ENCODE results near the gene CRAT.

CRAT gene

DNA sequence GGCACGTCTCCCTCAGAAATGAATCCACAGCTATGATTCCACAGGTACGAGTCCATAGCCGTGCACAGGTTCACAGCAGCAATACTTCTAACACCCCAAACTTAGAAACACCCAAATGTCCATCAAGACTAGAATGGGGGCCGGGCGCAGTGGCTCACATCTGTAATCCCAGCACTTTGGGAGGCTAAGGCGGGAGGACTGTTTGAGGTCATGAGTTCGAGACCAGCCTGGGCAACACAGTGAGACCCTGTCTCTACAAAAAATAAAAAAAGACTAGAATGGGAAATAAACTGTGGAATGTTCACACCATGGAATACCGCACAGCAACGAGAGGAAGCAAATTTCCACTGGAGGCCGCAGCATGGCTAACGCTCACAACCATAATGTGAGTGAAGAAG, 34.0 kb downstream of the CRAT start:
- TF ChIP-seq, protein P1, sequence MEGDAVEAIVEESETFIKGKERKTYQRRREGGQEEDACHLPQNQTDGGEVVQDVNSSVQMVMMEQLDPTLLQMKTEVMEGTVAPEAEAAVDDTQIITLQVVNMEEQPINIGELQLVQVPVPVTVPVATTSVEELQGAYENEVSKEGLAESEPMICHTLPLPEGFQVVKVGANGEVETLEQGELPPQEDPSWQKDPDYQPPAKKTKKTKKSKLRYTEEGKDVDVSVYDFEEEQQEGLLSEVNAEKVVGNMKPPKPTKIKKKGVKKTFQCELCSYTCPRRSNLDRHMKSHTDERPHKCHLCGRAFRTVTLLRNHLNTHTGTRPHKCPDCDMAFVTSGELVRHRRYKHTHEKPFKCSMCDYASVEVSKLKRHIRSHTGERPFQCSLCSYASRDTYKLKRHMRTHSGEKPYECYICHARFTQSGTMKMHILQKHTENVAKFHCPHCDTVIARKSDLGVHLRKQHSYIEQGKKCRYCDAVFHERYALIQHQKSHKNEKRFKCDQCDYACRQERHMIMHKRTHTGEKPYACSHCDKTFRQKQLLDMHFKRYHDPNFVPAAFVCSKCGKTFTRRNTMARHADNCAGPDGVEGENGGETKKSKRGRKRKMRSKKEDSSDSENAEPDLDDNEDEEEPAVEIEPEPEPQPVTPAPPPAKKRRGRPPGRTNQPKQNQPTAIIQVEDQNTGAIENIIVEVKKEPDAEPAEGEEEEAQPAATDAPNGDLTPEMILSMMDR (IDR thresholded peaks at IDR 0.05; ENCODE audit: borderline replicate concordance, insufficient read depth, low read depth, low read length), result no peak
- H3K4me3 ChIP-seq (ENCODE audit: low read depth, low read length), result no peak overlapping the region

DNA sequence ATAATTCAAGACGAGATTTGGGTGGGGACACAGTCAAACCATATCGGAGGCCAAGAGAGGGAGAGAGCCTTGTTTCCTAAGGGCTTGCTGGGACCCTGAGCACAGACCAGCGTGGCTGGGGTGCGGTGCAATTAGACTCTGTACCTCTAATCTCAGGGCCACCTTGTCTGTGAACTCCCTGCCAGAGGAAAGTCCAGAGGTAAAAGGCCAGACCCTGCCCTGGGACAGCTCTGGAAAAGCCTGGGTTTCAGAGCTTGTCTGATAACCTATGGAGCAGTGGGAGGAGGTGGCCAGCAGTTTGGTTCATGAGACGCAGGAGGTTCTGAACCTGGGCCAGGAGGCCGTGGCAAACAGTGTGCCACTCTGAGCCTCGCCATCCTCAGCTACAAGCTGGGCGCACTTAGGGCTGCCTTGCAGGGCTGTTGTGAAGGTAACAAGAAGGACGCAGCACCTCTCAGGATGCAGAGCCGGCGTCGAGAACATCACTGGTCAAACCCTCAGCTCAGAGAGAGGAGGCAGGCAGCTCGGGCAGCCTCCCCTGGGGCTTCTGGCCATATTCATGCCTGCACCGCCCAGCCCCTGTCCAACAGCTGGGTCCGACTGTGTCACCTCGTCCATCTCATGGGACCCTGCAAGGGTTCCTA, 34.5 kb downstream of the CRAT start:
- TF ChIP-seq, protein P1 (IDR thresholded peaks at IDR 0.05; ENCODE audit: borderline replicate concordance, insufficient read depth, low read depth, low read length), result no peak
- H3K4me3 ChIP-seq (ENCODE audit: low read depth, low read length), result no peak overlapping the region

- H3K4me3 ChIP-seq (ENCODE audit: low read depth, low read length), result no peak overlapping the region
- TF ChIP-seq, protein P1 (IDR thresholded peaks at IDR 0.05; ENCODE audit: borderline replicate concordance, insufficient read depth, low read depth, low read length), result no peak
These were observed 36.5 kb downstream of the CRAT start for GRCh38 chr9:129074106-129074505.

DNA sequence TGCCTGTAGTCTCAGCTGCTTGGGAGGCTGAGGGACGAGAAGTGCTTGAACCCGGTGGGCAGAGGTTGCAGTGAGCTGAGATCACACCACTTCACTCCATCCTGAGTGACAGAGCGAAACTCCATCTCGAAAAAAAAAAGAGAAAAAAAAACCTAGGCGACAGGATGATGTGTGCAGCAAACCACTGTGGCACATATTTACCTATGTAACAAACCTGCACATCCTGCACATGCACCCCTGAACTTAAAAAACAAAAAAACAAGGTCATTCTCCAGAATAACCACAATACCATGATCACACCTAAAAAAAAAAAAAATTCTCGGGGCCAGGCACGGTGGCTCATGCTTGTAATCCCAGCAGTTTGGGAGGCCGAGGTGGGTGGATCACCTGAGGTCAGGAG, 37.2 kb downstream of the CRAT start:
- H3K4me3 ChIP-seq (ENCODE audit: low read depth, low read length), result no peak overlapping the region
- TF ChIP-seq, protein P1 (IDR thresholded peaks at IDR 0.05; ENCODE audit: borderline replicate concordance, insufficient read depth, low read depth, low read length), result no peak

DNA sequence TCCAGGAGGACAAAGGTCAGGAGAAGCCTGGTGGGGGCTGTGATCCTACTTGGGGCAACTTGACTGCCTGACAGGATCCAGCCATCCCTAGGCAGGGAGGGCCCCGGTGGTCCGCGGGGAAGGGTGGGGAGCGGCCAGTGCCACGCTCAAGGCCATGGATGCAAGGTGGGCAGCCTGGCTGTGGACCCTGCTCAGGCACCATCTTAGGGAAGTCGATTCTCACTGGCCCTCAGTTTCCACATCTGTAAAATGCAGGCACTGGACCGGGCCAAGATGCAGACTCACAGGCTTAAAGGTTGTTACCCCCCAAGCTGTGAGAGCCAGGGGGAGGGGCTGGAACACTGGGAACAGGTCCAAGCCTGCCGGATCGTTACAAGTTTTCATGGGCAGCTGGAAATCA, 38.4 kb downstream of the CRAT start:
- TF ChIP-seq, protein P1 (IDR thresholded peaks at IDR 0.05; ENCODE audit: borderline replicate concordance, insufficient read depth, low read depth, low read length), result no peak
- H3K4me3 ChIP-seq (ENCODE audit: low read depth, low read length), result no peak overlapping the region

DNA sequence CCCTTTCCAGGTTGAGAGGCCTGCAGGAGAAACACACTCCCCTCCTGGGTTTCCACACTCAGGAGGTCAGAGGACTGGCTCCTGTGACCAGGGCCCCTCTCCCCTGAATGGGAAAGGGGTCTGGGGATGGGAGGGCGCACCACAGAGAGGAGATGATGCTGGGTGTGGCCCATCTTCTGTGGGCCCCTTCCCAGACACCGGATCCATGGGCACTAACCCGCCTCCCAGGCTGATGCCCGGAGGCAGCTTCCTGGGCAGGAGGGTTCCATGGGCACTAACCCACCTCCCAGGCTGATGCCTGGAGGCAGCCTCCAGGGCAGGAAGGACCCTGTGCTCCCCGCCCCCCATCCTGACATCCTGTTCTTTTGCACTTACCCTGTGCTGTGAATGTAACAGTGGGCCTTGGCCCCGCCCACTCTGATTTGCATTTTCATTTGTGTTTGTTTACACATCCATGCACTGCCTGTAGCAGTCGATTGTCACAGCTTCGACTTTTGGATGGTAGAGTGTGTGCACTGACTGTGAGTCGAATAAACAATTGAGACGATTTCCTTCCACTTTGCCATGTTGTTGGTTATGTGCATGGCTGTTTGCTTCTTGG, 39.0 kb downstream of the CRAT start:
- TF ChIP-seq, protein P1 (IDR thresholded peaks at IDR 0.05; ENCODE audit: borderline replicate concordance, insufficient read depth, low read depth, low read length), result no peak
- no peak overlapping the region for H3K4me3 ChIP-seq (ENCODE audit: low read depth, low read length)

All from GM12875 (cell line).